Fibroblast of skin of right quadriceps (primary cell): ENCODE results near the gene SLC49A3.
"Not testable (repeated sequence)": the region's sequence is repeated elsewhere in the genome, so short reads cannot be mapped to it uniquely, and the experiment has no call there.

Source experiments
- DNase-seq: peaks from one replicate; pipeline ENCODE4 v3.0.0-alpha.2; 2013

Gene SLC49A3

DNA sequence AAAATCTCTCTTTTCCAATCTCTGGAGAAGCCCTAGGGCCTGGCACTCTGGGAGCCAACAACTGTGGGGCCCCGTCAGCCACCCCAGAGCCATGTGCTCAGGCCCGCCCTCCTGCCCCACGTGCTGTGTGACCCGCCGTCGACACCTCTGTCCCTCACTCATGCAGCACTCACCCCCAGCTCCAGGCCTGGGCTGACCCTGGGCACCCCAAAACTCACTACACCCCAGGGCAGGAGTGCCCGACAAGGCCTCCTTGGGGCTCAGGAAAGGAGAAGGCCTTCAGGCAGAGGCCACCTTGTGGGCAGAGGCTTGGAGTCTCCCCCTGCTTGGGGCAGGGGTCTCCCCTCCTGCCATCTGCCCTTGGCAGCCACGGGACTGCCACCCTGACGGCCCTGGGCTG lies 8.9 kb downstream of the SLC49A3 start:
- DNase-seq, result no peak

DNA sequence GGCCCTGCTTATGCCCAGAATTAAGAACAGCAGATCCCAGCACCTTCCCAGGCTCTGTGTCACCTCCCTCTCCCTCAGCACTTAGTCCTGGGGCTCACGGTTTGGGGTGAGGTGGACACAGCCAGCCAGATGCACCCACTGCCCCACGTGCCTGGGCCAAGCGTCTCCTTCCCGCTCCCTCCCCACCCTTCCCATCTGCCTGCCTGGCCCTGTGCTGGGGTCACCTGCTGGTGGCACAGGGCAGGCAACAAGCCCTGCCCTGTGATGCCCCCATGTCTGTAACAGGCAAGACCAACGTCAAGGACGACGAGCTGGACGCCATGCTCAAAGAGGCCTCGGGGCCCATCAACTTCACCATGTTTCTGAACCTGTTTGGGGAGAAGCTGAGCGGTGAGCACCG lies 9.3 kb downstream of the SLC49A3 start:
- no peak for DNase-seq

DNA sequence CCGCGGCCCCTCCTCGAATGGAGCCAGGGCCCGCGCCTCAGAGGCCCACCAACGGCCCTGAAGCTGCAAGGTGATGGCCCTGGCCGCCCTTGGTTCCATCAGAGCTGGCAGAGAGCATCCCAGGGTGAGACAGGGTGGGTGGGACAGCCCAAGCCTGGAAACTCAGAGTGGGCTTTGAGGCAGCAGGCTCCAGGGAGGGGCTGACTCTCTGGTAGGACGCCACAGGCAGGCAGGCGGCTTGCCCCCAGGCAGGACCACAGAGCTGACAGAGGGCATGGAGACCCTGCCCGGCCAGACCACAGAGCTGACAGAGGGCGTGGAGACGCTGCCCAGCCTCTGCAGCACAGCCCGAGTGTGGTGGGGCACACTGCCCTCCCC lies 9.9 kb downstream of the SLC49A3 start:
- DNase-seq, result no peak

DNA sequence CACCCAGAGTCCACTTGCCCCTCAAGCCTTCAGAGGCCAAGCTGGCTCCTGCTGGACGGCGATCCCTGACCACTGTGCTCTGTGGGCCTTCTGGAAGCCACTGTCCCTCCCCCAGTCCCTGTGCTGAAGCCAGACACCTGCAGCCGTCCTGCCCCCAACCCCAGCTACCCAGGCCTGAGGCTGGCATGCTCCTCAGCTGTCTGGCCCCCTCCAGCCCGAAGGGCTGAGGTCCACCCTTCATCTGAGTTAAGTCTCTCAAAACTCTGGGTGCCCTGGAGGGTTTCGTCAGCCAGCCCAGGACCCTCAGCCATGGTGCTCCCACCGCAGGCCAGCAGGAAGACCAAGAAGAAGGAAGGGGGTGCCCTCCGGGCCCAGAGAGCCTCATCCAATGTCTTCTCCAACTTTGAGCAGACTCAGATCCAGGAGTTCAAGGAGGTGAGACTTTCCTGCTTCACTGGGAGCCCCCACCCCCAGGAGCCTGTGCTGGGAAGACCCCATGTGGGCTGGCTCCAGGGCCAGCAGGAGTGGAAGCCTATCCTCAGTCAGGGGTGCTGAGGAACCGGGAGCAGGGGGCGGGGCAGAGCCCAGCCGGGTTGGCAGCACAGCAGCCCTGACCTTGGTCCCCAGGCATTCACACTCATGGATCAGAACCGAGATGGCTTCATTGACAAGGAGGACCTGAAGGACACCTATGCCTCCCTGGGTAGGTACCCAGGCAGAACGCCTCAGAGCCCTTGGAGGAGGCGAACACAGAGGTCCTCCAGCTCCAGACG lies 10.4 kb downstream of the SLC49A3 start:
- no peak for DNase-seq

DNA sequence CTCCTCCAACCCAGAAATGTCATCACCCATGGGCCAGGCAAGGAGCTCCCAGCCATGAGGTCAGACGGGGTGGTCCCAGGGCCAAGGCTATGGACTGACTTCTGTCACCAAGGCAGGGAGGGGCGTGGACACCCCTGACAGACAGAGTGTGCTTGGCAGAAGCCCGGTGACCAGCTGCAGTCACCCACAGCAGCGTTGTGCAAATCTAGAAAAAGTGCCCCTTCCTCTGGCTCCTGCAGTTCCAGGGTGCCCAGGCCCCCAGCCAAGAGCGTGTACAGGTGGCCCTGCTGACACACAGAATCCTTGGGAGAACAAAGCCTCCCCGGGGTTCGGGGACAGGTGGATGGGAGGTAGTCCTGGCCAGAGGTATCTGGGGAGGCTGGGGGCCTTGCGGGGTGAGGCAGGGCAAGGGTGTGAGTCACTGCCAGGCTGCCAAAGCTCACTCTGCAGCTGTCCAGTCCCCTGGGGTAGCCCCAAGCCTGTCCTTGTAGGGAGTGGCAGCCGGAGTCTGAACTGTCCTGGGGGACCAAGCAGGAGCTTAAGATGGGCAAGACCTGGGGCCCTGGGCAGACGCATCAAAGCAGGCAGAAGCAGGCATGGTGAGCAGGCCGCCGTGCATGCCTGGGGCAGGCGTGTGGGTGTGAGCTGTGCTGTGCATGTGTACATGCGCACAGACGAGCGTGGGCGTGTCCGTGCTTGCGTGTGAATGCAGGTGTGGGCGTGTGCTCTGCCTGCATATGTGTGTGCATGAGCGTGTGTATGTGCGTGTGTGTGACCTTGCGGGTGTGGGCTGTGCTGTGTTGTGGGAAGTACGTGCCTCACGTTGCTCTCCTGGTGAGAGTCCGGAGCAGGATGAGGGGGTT lies 11.3 kb downstream of the SLC49A3 start:
- no peak for DNase-seq

DNA sequence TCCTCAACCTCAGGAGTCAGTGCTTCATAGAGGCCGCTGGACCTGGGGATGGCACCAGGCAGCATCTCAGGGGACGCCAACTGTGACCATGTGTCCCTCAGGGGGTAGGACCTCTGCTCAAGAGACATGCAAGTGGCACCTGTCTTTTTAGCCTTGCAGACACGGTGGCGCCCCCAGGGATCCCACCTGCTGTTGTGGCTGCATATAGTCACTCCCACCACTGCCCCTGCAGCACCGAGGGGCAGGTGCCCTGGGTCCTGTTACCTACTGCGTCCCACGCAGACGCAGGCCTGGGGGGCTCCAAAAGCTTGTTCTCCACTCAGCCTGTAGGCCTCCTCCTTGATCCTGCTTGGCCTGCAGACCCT lies 12.1 kb downstream of the SLC49A3 start:
- DNase-seq, result no peak

DNA sequence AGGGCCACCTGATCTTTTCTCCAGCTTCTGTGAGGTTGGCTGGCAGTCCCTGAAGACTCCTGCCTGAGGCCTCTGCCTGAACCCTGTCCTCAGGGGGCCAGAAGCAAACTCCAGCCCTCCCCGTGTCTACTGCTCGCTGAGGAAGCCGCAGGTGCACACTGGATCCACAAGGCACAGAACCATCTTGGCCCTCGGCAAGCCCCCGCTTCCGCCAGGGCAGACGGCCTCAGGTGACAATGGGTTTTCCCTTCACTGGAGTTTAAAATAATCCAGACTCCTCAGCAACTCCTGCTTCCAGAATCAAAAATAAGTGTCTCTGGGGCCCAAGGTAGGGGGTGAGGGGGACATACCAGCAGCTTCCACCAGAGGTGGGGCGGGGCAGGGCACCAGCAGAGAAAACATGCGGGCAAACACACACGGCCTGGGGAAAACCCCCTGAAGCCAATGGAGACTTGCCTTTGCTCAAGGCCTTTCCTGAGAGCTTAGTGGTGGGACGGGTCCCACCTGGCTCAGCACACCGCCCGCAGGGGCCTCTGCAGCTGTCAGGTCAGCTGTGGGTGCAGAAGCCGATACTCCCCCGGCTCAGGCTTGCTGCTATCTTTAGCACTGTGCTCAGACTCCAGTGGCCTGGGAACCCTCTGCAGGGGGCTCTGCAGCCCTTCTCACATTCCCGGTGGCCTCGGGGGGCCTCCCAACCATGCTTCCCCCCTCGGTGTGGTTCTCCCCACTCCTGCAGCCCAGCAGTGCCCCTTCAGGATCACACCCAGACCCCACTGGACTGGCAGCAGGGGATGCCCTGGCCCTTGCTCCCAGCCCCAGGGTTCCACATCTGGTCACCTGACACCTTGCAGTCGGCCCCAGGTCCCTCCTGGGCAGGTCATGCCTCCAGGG lies 12.7 kb downstream of the SLC49A3 start:
- no peak for DNase-seq

DNA sequence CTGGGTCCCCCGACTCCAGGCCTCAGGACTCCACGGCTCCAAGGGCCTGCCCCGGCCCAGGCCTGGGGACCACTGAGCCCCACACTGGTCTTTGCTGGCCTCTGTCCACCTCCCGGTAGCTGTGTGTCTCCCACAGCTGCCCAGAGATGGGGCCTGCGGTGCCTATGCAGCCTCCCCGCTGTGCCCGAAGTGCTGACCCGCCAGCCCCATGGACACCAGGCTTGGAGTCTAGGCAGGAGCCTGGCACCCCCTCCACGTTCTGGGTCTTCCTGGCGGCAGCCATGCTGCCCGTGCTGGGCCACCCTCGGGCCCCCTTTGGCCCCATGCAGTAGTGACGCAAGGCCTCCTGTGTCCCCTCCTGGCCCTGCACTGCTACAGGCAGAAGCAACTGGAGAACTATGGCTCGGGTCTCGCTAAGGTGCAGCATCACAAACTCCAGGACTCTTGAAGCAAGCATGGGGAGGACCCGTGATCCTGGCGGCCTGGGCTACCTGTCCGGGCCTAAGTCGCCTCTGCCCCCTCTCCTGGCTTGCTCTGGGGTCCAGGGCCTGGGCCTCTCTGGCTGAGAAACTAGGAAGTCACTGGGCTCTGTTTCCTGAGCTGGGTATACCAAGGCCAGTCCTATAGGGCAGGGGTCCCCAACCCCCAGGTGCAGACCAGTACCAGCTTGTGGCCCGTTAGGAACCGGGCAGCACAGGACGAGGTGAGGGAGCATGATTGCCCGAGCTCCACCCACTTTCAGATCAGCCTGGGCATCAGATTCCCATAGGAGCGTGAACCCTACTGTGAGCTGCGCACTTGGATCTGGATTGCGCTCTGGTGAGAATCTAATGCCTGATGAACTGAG lies 13.7 kb downstream of the SLC49A3 start:
- no peak for DNase-seq

DNA sequence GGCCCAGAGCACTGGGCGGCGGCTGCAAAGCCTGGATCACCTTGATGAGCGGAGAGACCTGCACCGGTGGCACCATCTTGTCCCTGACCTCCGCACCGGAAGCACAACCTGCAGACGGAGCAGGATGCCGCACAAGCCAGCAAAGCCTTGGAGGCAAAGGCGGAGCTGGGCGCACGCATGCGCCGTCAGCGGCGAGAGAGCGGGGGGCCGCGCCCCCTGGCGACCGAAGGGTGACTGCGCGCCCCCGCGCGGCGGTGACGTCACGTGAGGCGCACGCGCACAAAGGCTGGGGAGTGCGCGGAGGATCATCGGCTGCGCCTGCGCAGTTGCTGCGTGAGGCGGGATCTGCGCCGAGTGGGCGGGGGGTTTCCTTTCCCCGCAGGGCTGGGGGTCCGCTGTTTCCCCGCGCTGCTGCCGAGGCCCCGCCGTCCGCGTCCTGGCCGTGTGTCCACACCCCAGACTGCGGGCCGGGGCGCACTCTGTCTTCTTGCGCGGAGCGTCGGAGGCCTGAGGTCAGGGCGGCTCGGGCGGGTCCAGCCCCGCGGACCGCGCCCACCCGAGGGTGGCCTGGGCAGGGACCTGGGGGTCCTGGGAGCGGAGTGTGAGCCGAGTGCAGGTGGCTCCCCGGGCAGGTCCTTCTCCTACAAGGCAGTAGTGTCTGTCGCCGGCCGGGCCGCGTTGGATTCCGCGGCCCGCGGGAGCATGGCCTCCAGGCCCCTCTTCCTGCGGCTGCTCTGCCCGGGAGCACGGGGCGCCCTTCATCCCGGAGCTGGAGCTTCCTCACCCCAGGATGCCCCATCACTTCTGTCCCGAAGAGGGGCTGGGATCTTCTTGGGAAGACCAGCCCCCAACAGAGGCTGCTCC lies 14.5 kb downstream of the SLC49A3 start, which contains the start of the genes ATP5ME and MYL5:
Gene ATP5ME (minus strand): TSS at position 105 of the 864 bp plus-strand sequence. CDS start 29 bp downstream, at position 76.
Gene MYL5 (plus strand): TSS at position 371 of the 864 bp plus-strand sequence. CDS start 3,485 bp downstream, outside the sequence.
- DNase-seq, result peak; percentile 95

DNA sequence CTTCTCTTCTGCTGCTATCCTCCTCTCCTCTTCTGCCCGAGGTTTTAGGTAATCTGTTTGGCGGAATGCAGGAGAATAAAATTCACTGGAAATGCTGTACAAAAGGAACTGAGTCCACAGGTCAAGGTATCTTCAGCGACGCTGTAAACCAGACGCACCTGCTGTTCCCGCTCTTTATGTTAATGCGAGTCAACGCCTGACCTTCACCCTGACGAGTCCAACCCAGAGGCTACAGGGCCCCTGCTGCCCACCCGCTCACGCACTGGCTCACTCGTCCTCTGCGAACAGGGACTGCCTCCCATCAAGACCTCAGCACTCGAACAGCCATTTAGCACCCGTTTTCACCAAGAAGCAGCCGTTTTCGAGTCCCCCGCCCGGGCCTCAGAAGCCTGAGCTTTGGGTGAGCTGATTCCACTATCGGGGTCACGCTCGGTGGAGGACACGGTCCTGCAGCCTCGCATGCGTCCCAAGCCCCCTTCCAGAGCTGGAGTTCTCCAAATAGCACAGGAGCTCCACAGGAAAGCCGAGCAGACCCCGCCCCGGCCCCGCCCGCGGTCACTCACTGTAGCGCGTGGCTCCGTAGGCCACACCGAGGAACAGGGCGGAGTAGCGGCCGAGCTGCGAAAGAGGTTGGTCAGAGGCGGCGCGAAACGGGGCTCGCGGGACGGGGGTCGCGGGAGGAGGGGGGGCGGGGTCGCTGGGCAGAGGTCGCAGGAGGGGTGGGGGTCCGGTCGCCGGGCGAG lies 15.4 kb downstream of the SLC49A3 start:
- no peak for DNase-seq

DNA sequence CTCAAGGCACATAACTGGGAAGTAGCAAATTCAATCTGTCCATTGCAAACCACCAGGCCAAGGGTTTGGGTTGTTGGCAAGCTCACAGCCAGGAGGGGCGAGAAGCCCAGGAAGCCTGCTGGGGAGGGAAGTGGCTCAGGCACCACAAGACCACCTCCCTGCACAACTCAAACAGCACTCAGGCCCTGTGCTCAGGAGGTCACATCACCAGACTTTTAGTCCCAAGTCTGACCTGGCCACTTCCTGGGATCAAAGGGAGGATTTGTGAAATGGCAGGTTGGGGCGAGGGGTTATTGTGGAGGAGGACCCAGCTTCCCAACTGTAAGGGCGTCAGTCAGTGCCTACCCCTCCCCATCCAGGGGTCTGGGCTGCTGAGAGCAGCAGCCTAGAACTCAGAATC lies 17.2 kb downstream of the SLC49A3 start:
- no peak for DNase-seq

DNA sequence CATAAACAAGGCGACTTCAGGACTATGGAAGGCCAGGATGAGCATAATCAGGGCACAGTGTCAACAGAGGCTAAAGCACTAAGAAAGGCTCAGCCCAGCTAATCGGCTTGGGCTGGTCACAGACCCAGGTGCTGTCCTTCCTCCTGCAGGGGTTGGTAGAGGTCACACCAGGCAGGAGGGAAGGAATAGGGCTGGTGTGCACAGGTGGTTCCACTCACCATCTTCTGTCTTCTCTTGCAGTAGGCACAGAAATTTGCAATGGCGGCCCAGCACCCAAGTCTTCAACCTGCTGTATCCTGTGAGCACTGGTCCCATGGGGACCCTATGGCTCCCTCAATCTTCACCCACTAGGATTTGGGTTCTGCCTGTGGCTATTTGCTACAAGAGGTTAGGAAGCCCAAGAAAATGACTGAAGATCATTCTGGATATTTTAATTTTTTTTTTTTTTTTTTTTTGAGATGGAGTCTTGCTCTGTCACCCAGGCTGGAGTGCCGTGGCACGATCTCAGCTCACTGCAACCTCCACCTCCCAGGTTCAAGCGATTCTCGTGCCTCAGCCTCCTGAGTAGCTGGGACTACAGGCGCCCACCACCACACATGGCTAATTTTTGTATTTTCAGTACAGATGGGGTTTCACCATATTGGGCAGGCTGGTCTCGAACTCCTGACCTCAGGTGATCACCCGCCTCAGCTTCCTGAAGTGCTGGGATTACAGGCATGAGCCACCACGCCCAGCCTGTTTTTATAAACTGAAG lies 19.0 kb downstream of the SLC49A3 start:
- not testable (repeated sequence) for DNase-seq

DNA sequence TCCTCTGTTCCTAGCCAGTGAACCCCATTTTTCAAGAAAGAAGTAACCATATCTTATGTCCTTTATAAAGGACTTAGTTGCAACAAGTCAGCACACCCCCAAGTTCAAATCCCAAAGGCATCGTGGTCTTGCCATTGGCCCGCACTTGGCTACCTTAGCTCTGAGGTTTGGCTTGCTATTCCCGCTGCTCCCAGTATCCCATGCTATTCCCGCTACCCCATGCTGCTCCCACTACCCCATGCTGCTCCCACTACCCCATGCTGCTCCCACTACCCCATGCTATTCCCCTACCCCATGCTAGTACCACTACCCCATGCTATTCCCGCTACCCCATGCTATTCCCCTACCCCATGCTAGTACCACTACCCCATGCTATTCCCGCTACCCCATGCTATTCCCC lies 20.7 kb downstream of the SLC49A3 start:
- DNase-seq, result not testable (repeated sequence)

DNA sequence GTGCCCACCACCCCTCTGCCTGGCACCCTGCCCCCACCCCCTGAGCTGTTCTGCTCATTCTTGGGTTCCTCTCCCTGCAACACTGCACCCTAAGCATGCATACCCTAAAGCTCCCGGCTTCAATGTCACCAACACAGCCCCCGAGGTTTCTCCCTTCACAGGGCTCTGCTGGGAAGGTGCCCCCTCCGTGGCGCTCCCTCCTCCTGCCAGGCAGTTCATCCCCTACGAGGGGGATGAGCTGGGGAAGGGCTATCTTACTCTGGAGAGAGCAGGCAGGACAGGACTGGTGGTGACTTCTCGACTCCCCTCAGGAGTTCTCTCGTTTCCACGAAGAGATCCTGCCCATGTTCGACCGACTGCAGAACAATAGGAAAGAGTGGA lies 21.4 kb downstream of the SLC49A3 start:
- DNase-seq, result no peak

DNA sequence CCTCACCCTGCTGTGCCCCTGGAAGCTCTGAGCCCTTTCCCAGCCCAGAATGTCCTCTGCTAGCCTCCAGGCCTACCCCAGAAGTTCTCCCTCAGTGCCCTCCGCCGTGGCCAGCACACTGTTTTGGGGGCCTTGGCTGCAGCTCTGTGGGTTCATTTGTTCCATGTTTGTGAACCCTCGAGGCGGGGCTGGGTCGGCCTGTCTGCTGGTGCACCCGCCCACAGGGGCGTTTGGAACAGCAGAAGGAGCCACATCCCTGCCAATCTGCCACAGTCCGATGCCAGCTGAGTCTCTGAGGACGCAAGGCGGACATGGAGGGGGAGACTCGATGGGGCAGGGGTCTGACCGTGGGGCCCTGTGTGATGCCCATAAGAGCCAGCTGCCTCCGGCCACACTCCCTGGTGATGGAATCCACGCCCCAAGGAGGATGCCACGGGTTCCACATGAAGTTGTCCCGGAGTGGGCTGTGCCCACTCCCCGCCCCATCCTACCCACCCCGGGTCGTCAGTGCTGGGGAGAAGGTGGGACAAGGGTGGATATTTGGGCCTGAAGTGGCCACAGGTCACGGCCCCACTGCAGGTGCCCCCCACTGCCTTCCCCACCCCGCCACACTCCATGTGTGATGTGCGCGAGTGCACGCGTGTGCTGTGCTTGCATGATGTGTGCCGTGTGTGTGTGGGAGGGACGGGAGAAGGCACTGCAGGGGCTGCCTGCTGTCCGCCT lies 22.0 kb downstream of the SLC49A3 start:
- DNase-seq, result no peak

DNA sequence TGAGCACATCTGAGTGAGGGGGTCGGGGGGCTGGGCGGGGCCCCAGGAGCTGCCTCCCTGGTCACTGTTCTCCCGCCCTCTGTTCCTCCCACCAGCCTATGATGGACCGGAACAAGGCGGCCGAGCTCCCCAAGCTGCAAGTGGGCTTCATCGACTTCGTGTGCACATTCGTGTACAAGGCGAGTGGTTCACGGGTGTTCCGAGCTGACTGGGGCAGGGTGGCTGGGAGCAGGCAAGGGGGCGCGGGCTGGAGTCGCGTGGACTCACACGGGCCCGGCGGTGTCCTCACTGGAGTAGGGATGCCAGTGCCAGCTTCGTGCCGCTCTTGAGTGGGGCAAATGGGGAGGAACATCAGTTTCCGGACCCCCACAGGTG lies 22.5 kb downstream of the SLC49A3 start:
- DNase-seq, result no peak

DNA sequence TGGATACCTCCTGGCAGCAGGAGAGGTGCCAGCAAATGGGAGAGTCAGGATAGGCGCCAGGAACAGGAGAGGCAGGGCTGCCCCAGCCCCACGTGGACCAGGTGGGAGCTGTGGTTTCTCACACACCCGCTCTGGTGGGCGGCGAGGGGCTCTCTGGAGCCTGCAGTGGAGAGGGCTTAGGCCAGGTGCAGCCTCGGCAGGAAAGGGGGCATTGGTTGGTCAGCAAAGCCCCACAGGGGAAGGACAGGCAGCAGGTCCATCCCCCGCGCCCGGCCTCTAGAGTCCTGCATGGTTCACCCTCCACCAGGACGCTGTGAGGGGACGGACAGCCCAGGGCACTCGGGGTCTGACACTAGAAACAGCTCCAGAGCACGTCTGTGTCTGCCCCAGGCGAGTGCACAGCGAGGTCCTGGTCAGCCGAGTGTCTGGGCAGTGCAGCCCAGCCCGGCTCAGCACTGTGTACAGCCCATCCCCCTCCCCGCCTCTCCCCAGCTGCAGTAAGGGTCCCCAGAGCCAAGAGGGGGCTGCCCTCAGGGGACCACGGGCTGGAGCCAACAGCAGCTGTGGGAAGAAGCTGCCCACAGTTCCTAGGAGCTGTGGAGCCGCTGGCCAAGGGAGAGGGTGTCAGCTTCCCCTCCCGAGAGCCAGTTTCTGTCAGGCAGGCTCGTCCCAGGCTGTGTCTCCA lies 23.1 kb downstream of the SLC49A3 start:
- DNase-seq, result no peak

DNA sequence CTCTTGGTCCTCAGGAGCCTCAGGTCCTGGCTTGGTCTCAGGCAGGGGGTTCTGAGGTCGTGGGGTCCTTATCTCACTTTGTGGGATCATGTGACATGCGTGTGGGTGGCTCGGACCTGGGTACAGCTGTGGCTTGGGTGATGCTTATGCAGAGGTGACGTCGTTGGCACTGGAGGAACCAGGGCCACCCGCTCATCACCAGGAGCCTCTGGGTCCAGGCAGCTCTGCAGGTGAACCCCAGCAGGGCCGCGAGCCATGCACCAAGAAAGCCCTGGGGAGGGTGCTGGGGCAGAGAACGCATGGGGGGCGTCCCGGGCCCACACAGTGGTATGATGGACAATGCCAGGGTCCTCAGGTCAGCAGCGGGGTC lies 23.6 kb downstream of the SLC49A3 start:
- DNase-seq, result no peak
